Activated naive CD4-positive, alpha-beta T cell treated with anti-CD3 and anti-CD28 coated beads, Interleukin-2, amount 50 U/mL, for 24 hours (primary cell): Measurements from ENCODE around the gene ISM2.
A peak's percentile ranks its signal among the peaks of the same experiment; 100 is the strongest.
"Not testable (repeated sequence)": the region's sequence is repeated elsewhere in the genome, so short reads cannot be mapped to it uniquely, and the experiment has no call there.

Source experiments
- H3K27ac Mint-ChIP-seq: one replicate; pipeline ENCODE4 v1.8.0; 2021; ENCODE audit warnings: mild to moderate bottlenecking, mixed read lengths
- H3K27me3 Mint-ChIP-seq: one replicate; pipeline ENCODE4 v1.8.0; 2021; ENCODE audit warnings: mixed read lengths
- H3K36me3 Mint-ChIP-seq: one replicate; pipeline ENCODE4 v1.8.0; 2021; ENCODE audit warnings: mixed read lengths
- H3K4me1 Mint-ChIP-seq: one replicate; pipeline ENCODE4 v1.8.0; 2021; ENCODE audit warnings: mixed read lengths
- H3K4me3 Mint-ChIP-seq: one replicate; pipeline ENCODE4 v1.8.0; 2021; ENCODE audit warnings: mild to moderate bottlenecking, mixed read lengths
- H3K9me3 Mint-ChIP-seq: one replicate; pipeline ENCODE4 v1.8.0; 2021; ENCODE audit warnings: mixed read lengths

The ISM2 gene

DNA sequence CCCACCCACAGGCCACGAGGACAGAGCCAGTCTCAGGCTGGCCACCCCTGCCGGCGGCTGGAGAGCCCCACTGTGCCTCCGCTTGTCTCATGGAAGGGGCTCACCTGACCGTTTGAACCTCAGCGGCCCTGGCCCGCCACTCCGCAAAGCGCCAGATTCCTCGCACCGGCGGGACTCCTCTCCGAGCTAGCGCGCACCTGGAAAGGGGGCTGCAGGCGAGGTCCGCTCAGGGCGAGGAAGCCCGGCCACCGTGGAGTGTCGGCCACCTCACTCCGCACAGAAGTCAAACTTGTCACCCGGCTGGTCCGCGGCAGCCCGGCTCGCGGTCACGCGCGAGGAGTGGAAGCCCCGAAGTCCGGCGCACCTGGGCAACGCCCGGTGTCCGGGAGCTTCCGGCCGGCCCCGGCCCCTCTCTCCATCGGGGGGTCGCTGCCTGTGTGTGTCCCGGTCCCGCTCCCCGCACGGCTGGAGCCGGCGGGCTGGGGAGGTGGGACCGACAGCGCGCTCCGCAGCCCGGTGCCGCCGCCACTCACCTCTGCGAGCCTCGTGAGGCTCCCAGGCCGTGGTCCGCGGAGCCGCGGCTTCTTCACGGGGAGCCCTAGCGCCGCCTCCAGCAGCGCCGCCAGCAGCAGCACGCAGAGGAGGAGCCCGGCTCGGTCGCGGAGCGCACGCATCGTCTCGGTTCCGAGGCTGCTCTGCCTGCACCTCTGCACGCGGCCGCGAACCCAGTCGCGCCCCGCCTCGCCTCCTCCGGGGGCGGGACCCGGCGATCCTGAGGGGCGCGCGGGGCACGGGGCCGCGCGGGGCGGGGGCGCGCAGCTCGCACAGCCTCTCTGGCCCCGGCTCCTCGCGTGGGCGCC, at the start of gene ISM2:
Gene ISM2, minus strand, starts transcription at position 697 of the 860 bp plus-strand sequence. Its CDS starts 23 bp downstream, at position 674.
- Mint-ChIP-seq H3K27me3 (peaks cover 22% of the 10 kb centered on the region), H3K9me3 (peaks cover 5% of the 10 kb centered on the region), H3K4me3 (peak within 1 kb of the TSS; percentile 79), H3K27ac (no peak within 1 kb of the TSS), H3K36me3 (peaks cover 3% of the 10 kb centered on the region), H3K4me1 (peaks cover 5% of the 10 kb centered on the region)

- Mint-ChIP-seq H3K36me3 (peaks cover 18% of the 10 kb centered on the region), H3K27me3 (no peaks in the 10 kb centered on the region), H3K4me3 (no peak overlapping the region), H3K27ac (no peak overlapping the region), H3K9me3 (no peaks in the 10 kb centered on the region), H3K4me1 (peaks cover 1% of the 10 kb centered on the region)
These were observed 49.0 kb upstream of the ISM2 start for GRCh38 chr14:77547512-77548180.

DNA sequence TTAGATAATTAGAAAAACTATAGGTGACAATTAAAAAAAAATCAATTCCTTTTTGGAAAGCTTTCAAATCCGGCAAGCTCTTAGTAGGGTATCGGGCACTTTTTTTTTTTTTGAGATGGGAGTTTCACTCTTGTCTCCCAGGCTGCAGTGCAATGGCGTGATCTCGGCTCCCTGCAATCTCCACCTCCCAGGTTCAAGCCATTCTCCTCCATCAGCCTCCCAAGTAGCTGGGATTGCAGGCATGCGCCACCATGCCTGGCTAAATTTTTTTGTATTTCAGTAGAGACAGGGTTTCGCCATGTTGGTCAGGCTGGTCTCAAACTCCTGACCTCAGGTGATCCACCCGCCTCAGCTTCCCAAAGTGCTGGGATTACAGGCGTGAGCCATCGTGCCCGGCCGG, 46.6 kb upstream of the ISM2 start:
- not testable (repeated sequence) for H3K4me3 Mint-ChIP-seq, H3K4me1 Mint-ChIP-seq, H3K27ac Mint-ChIP-seq, H3K27me3 Mint-ChIP-seq, H3K9me3 Mint-ChIP-seq
- H3K36me3 Mint-ChIP-seq = peaks cover 17% of the 10 kb centered on the region

DNA sequence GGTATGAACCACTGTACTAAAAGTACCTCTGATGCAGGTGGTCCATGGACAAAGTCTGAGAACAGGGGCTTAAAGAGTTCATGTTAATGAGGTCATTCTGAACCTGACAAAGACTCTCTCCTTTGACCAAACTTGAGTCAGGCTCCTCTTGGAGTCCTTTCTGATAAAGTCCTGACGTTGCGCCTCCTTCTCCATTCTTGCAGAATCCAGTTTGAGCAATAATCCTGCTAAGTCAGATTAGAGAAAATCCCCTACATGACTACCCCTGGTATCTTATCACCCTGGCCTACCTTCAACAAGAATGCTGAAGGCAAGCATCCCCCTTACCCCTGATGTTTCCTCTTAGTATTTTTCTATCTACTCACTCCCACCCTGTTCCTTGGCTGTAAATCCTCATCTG, 46.0 kb upstream of the ISM2 start:
- Mint-ChIP-seq H3K9me3 (no peaks in the 10 kb centered on the region), H3K27ac (no peak overlapping the region), H3K27me3 (no peaks in the 10 kb centered on the region), H3K36me3 (peaks cover 13% of the 10 kb centered on the region), H3K4me1 (peaks cover 10% of the 10 kb centered on the region), H3K4me3 (no peak overlapping the region)

DNA sequence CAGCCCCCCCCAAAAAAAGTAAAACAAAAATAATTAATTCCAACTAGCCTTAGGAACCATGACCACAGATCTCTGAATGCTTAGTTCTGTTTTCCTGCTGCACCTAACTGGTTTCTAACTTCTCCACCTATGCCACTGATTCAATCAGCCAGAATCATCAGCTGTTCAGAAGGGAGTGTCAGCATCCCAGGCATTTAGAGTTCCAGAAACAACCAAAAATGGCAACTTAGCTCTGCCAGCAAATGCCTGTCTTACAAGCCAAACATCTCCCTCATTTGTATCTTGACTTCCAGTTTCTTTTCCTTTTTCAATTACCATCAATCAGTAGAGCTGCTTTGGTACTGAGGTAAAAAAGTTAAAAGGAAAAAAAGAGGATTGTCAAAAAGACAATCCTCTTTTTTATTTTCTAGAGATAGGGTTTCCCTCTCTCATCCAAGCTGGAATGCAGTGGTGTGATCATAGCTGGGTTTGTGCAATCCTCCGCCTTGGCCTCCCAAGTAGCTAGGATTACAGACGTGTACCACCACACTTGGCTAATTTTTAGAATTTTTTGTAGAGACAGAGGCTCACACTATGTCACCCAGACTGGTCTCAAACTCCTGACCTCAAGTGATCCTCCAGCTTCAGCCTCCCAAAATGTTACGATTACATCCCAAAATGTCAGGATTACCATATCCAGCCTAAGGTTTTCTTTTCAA, 45.2 kb upstream of the ISM2 start:
- peaks cover 13% of the 10 kb centered on the region for H3K36me3 Mint-ChIP-seq
- no peaks in the 10 kb centered on the region for H3K27me3 Mint-ChIP-seq

DNA sequence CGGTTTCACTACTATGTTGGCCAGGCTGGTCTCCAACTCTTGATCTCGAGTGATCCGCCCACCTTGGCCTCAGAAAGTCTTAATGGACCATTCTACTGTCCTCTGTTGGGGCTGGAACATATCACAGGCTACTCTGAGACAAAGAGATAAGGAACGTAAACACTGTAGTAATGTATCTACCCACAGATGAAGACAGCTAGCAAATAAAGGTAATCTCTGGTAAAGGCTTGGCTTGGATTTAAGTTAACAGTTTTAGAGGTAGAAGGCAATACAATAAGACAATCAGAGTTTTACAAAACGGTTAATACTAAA, 44.6 kb upstream of the ISM2 start:
- no peaks in the 10 kb centered on the region for H3K9me3 Mint-ChIP-seq
- H3K36me3 Mint-ChIP-seq = peaks cover 11% of the 10 kb centered on the region
- no peak overlapping the region for H3K27ac Mint-ChIP-seq
- peaks cover 10% of the 10 kb centered on the region for H3K4me1 Mint-ChIP-seq
- H3K27me3 Mint-ChIP-seq = no peaks in the 10 kb centered on the region
- H3K4me3 Mint-ChIP-seq = no peak overlapping the region

More for the DNA sequence above, 45.2 kb upstream of the ISM2 start:
- no peaks in the 10 kb centered on the region for H3K9me3 Mint-ChIP-seq
- no peak overlapping the region for H3K27ac Mint-ChIP-seq
- peaks cover 10% of the 10 kb centered on the region for H3K4me1 Mint-ChIP-seq
- H3K4me3 Mint-ChIP-seq = no peak overlapping the region

- Mint-ChIP-seq H3K4me3 (no peak overlapping the region), H3K36me3 (peaks cover 14% of the 10 kb centered on the region), H3K4me1 (peaks cover 10% of the 10 kb centered on the region), H3K27me3 (no peaks in the 10 kb centered on the region), H3K27ac (no peak overlapping the region), H3K9me3 (no peaks in the 10 kb centered on the region)
These were observed 44.0 kb upstream of the ISM2 start for GRCh38 chr14:77542421-77543239.

DNA sequence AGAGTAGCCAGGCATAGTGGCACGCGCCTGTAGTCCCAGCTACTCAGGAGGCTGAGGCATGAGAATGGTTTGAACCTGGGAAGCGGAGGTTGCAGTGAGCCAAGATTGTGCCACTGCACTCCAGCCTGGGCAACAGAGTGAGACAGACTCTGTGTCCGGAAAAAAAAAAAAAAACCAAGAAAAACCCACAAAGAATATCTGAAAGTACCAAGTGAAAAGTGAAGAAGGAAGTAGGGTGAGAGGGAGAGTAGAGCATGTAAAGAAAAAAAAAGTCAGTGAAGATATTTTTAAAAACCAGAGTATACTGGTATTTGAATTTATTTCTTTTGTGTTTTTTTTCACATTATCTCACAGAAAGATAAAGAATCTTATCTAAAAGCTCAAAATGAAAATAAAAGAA, 43.3 kb upstream of the ISM2 start:
- no peak overlapping the region for H3K27ac Mint-ChIP-seq
- no peaks in the 10 kb centered on the region for H3K9me3 Mint-ChIP-seq
- H3K27me3 Mint-ChIP-seq = no peaks in the 10 kb centered on the region
- no peak overlapping the region for H3K4me3 Mint-ChIP-seq
- H3K4me1 Mint-ChIP-seq = peaks cover 10% of the 10 kb centered on the region
- peaks cover 15% of the 10 kb centered on the region for H3K36me3 Mint-ChIP-seq

GRCh38 chr14:77536951-77537350, 38.3 kb upstream of the ISM2 start:
- H3K27ac Mint-ChIP-seq, H3K4me1 Mint-ChIP-seq, H3K9me3 Mint-ChIP-seq, H3K27me3 Mint-ChIP-seq, H3K4me3 Mint-ChIP-seq: not testable (repeated sequence)
- peaks cover 14% of the 10 kb centered on the region for H3K36me3 Mint-ChIP-seq

GRCh38 chr14:77531071-77531470, 32.5 kb upstream of the ISM2 start:
- peaks cover 8% of the 10 kb centered on the region for H3K36me3 Mint-ChIP-seq
- no peaks in the 10 kb centered on the region for H3K4me1 Mint-ChIP-seq
- H3K9me3 Mint-ChIP-seq = no peaks in the 10 kb centered on the region
- no peak overlapping the region for H3K27ac Mint-ChIP-seq
- H3K4me3 Mint-ChIP-seq = no peak overlapping the region
- H3K27me3 Mint-ChIP-seq = no peaks in the 10 kb centered on the region

GRCh38 chr14:77529963-77530362, 31.3 kb upstream of the ISM2 start:
- no peaks in the 10 kb centered on the region for H3K4me1 Mint-ChIP-seq
- H3K36me3 Mint-ChIP-seq = peaks cover 1% of the 10 kb centered on the region
- H3K27me3 Mint-ChIP-seq = no peaks in the 10 kb centered on the region
- H3K27ac Mint-ChIP-seq = no peak overlapping the region
- H3K4me3 Mint-ChIP-seq = no peak overlapping the region
- no peaks in the 10 kb centered on the region for H3K9me3 Mint-ChIP-seq

DNA sequence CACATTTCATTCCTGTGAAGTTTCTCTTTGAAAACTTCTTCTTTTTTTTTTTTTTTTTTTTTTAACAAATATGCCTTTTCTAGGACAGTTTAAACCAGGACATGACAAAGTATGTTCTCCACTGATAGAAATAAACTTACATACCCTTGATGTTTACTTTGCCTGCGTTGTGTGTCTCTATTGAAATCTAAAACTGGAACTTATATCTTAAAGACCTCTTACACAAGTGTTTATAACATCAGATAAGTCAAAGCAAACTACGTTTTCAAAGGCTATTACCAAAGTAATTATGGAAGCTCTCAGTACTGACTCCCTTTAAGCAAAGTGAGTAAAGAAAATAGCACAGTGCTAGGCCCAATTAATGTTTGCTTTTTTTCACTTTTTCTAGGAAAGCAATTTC, 30.6 kb upstream of the ISM2 start:
- H3K27me3 Mint-ChIP-seq = no peaks in the 10 kb centered on the region
- H3K27ac Mint-ChIP-seq = no peak overlapping the region
- no peak overlapping the region for H3K4me3 Mint-ChIP-seq
- no peaks in the 10 kb centered on the region for H3K4me1 Mint-ChIP-seq
- no peaks in the 10 kb centered on the region for H3K9me3 Mint-ChIP-seq
- peaks cover 4% of the 10 kb centered on the region for H3K36me3 Mint-ChIP-seq

GRCh38 chr14:77528701-77529100, 30.1 kb upstream of the ISM2 start:
- not testable (repeated sequence) for H3K36me3 Mint-ChIP-seq, H3K4me1 Mint-ChIP-seq, H3K27me3 Mint-ChIP-seq, H3K9me3 Mint-ChIP-seq, H3K4me3 Mint-ChIP-seq, H3K27ac Mint-ChIP-seq

DNA sequence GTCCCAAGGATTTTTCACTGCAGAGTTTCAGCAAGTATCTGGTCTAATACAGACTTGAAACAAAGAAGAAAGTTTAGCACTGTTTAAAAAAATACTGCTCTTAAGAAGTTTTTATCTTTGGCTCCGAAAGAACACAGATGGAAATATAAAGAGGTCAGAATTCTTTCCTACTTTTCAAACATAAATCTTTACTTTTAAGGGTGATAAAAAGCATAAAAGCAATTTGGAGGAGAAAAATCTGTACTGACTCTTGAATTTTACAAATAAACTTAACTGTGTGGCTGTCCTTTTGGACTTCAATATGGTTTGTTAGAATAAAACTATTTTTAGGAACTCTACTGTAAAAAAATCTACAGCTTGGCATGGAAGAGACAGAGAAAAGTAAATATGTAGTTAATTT, 27.6 kb upstream of the ISM2 start:
- Mint-ChIP-seq H3K36me3 (peaks cover 12% of the 10 kb centered on the region), H3K9me3 (no peaks in the 10 kb centered on the region), H3K27ac (no peak overlapping the region)

DNA sequence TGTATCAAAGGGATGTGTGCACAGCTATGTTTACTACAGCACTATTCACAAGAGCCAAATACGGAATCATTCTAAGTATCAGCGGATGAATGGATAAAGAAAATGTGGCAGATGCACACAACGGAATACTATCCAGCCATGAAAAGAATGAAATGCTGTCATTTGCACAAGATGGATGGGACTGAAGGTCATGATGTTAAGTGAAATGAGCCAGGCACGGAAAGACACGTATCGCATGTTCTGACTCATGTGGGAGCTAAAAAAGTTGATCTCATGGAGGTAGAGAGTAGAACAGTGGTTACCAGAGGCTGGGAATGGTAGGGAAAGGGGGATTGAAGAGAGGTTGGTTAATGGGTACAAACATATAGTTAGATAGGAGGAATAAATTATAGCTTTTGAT, 25.9 kb upstream of the ISM2 start:
- Mint-ChIP-seq H3K27ac (no peak overlapping the region), H3K36me3 (peaks cover 22% of the 10 kb centered on the region), H3K9me3 (no peaks in the 10 kb centered on the region), H3K27me3 (no peaks in the 10 kb centered on the region), H3K4me1 (no peaks in the 10 kb centered on the region), H3K4me3 (no peak overlapping the region)

More for the DNA sequence above, 27.6 kb upstream of the ISM2 start:
- Mint-ChIP-seq H3K27me3 (no peaks in the 10 kb centered on the region), H3K4me1 (no peaks in the 10 kb centered on the region), H3K4me3 (no peak overlapping the region)
